ENCODE measurements around the gene TMEM222.

DNA sequence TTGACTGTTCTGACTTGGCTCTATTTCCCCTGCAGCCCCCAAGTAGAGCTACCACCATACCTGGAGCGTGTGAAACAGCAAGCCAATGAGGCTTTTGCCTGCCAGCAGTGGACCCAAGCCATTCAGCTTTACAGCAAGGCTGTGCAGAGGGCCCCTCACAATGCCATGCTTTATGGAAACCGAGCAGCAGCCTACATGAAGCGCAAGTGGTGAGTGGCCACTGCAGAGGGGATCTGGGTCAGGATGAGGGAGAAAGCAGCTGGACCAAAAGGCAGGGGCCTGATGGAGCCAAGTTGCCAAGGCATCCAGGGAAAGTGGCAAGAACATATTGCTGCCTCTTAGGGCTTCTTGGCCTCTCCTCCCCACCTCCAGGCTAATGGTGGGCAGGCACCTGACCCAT is 24.1 kb upstream of the TMEM222 start:
- no peak for TF ChIP-seq EZH2phosphoT487 (IDR thresholded peaks at IDR 0.05; ENCODE audit: borderline replicate concordance)
- TF ChIP-seq, protein P1, sequence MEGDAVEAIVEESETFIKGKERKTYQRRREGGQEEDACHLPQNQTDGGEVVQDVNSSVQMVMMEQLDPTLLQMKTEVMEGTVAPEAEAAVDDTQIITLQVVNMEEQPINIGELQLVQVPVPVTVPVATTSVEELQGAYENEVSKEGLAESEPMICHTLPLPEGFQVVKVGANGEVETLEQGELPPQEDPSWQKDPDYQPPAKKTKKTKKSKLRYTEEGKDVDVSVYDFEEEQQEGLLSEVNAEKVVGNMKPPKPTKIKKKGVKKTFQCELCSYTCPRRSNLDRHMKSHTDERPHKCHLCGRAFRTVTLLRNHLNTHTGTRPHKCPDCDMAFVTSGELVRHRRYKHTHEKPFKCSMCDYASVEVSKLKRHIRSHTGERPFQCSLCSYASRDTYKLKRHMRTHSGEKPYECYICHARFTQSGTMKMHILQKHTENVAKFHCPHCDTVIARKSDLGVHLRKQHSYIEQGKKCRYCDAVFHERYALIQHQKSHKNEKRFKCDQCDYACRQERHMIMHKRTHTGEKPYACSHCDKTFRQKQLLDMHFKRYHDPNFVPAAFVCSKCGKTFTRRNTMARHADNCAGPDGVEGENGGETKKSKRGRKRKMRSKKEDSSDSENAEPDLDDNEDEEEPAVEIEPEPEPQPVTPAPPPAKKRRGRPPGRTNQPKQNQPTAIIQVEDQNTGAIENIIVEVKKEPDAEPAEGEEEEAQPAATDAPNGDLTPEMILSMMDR (conservative IDR thresholded peaks at IDR 0.05; ENCODE audit: low read length): no peak

All from Loucy (cell line).